GM19099 (cell line): ENCODE results near the gene DNAH11.

Experiments
- POLR2A ChIP-seq: IDR thresholded peaks from 3 replicates; pipeline ENCODE4 v1.6.1; 2011; ENCODE audit warnings: low read depth; ENCODE audit not compliant: insufficient read length; ENCODE audit errors: extremely low read depth

The DNAH11 gene

GRCh38 chr7:21938463-21938862, 395.6 kb downstream of the DNAH11 start:
- TF ChIP-seq POLR2A, result no peak

- no peak for TF ChIP-seq POLR2A
These were observed 396.5 kb downstream of the DNAH11 start for GRCh38 chr7:21939136-21939857.

GRCh38 chr7:21939858-21940372, 397.1 kb downstream of the DNAH11 start:
- no peak for TF ChIP-seq POLR2A

- TF ChIP-seq POLR2A, result no peak
These were observed 398.8 kb downstream of the DNAH11 start for GRCh38 chr7:21941611-21942141.

GRCh38 chr7:21942955-21943354, 400.1 kb downstream of the DNAH11 start:
- TF ChIP-seq POLR2A, result no peak

- TF ChIP-seq POLR2A, result no peak
These were observed 400.6 kb downstream of the DNAH11 start for GRCh38 chr7:21943436-21943835.

GRCh38 chr7:21944616-21945453, 402.0 kb downstream of the DNAH11 start:
- TF ChIP-seq POLR2A, result no peak

GRCh38 chr7:21945454-21946221, 402.8 kb downstream of the DNAH11 start, which contains the start of gene CDCA7L:
Gene CDCA7L, minus strand, starts transcription at chr7:21945899. Its CDS starts 95 bp downstream, at chr7:21945804.
- peak; percentile 91 for TF ChIP-seq POLR2A

GRCh38 chr7:21946222-21946709, 403.4 kb downstream of the DNAH11 start:
- TF ChIP-seq POLR2A, result no peak

- TF ChIP-seq POLR2A, result no peak
These were observed 404.2 kb downstream of the DNAH11 start for GRCh38 chr7:21947056-21947455.

GRCh38 chr7:21947946-21948345, 405.1 kb downstream of the DNAH11 start:
- no peak for TF ChIP-seq POLR2A

- no peak for TF ChIP-seq POLR2A
These were observed 405.5 kb downstream of the DNAH11 start for GRCh38 chr7:21948364-21948763.

GRCh38 chr7:21948887-21949540, 406.2 kb downstream of the DNAH11 start:
- no peak for TF ChIP-seq POLR2A
